Heart left ventricle (tissue), 16 donors: Measurements from ENCODE around the gene SNRNP40. TPM values are rescaled to one million over a fixed set of nuclear protein-coding genes. Genes with fewer than 3 reads are reported as not detected.

Source experiments
- ATAC-seq, 4 donors: fragments of 200-7000 bp; cut with Tn5 transposase; one replicate each; pipeline ENCODE4 v1.9.1; 2020 to 2022; ENCODE audit warnings: moderate library complexity in 4 of 4, mild to moderate bottlenecking in 3 of 4, moderate number of reproducible peaks in 1 of 4
- DNase-seq, 5 donors: peaks; one replicate each; pipeline ENCODE4 v3.0.0-alpha.2; 2020
- H3K27ac ChIP-seq, 12 donors: fragments of 200-600 bp; sonication (generic) in 4 of 12; one replicate each; pipeline versions ENCODE4 v1.5.0 to v1.8.0; 2016 to 2022; ENCODE audit warnings: mild to moderate bottlenecking in 2 of 12
- H3K27me3 ChIP-seq, 9 donors: fragments of 200-600 bp; sonication (generic) in 2 of 9; one replicate each; pipeline versions ENCODE4 v1.5.1 to v1.8.0; 2016 to 2022; ENCODE audit warnings: mild to moderate bottlenecking in 3 of 9
- H3K36me3 ChIP-seq, 9 donors: fragments of 200-600 bp; sonication (generic) in 2 of 9; one replicate each; pipeline versions ENCODE4 v1.5.0 to v1.8.0; 2018 to 2022; ENCODE audit warnings: mild to moderate bottlenecking in 2 of 9
- H3K4me1 ChIP-seq, 12 donors: fragments of 200-600 bp; sonication (generic) in 4 of 12; one replicate each; pipeline versions ENCODE4 v1.5.0 to v1.8.0; 2016 to 2022; ENCODE audit warnings: mild to moderate bottlenecking in 3 of 12
- H3K4me3 ChIP-seq, 12 donors: fragments of 200-600 bp; sonication (generic) in 4 of 12; one replicate each; pipeline versions ENCODE4 v1.5.0 to v1.8.0; 2017 to 2022; ENCODE audit warnings: mild to moderate bottlenecking in 9 of 12, moderate library complexity in 4 of 12
- H3K9me3 ChIP-seq, 12 donors: fragments of 200-600 bp; sonication (generic) in 4 of 12; one replicate each; pipeline versions ENCODE4 v1.5.0 to v1.8.0; 2016 to 2022; ENCODE audit warnings: mild to moderate bottlenecking in 1 of 12
- POLR2A ChIP-seq, 2 donors: fragments of 450-650 bp; IDR thresholded peaks; one replicate each; pipeline ENCODE4 v1.6.1; 2017; ENCODE audit warnings: antibody characterized with exemption in 2 of 2, mild to moderate bottlenecking in 2 of 2, moderate library complexity in 2 of 2
- WGBS, 4 donors: extraction: QIAGEN DNeasy Blood & Tissue Kit in 2 of 4; methylation state at CpG; one replicate each; pipeline versions ENCODE4 v1.1.5 to v1.1.7; 2013 to 2018; 5-methylcytosine and 5-hydroxymethylcytosine counted together
- intact Hi-C, 10 donors: fragments of 100-400 bp; cut with DNase I; formaldehyde crosslinking; loops; one replicate each; pipeline versions ENCODE4 v1.11.1 to v1.14.2; 2022
- polyA plus RNA-seq, 2 donors: library from polyadenylated mRNA; stranded (reverse); fragments of 200-250 nt; gene quantifications; one replicate each; pipeline ENCODE4 v1.2.3, GENCODE V29; 2013
- total RNA-seq, 9 donors: library from RNA; depleted of rRNA in 2 of 9; stranded (reverse); fragments of >200 nt in 2 of 9; fragmentation: NEBNext Ultra II Directional in 3 of 9; extraction: Animal tissue kit (Norgen Biotek cat#: 25700) in 3 of 9; gene quantifications; one replicate each; pipeline versions ENCODE4 v1.1.0 to v1.2.4, GENCODE V29; 2016 to 2023
- TF ChIP-seq, protein P1 (sequence below), 12 donors: fragments of 200-600 bp; sonication (generic) in 4 of 12; IDR thresholded peaks; one replicate each; pipeline versions ENCODE4 v1.5.0 to v1.8.0; 2018 to 2022; ENCODE audit warnings: antibody characterized with exemption in 12 of 12, mild to moderate bottlenecking in 5 of 12
- donor health status: ischemic (EF 13 %, LVEDD 7.1; RV severe dilation, severe dysfunction).
- donor health status: healthy with polysubstance abuse.
- donor health status: DM: no; HTN: yes; CAD: no.
- donor health status: DM: no; HTN: no; CAD: no.
- donor health status: ischemic (EF 25% LVEDD 6.9; RV normal size, moderate dysfunction).
- donor health status: ischemic (EF 25% LVEDD 5.7; RV mildly dilated, moderate dysfunction).
- donor health status: healthy.
- donor health status: DM: yes; HTN: yes; CAD: no.
- donor health status: ischemic (EF 35%, LVEDD 5.7; RV mildly dilated, moderate dysfunction).
- donor health status: nonischemic (EF 11% LVEDD 7.7; RV severe dilation, severe dysfunction).
- donor health status: DM: yes; HTN: yes; CAD: no.
- donor health status: PGD.
- donor health status: ischemic (EF 29% LVEDD 5.4; RV normal size, mild dysfunction).
- donor health status: nonischemic (EF 23%, LVEDD 6.1; RV moderate dilation, normal function).

The SNRNP40 gene
- total and polyA plus RNA-seq, 11 donors: 8.6 to 26.0 (median 17.6) TPM

DNA sequence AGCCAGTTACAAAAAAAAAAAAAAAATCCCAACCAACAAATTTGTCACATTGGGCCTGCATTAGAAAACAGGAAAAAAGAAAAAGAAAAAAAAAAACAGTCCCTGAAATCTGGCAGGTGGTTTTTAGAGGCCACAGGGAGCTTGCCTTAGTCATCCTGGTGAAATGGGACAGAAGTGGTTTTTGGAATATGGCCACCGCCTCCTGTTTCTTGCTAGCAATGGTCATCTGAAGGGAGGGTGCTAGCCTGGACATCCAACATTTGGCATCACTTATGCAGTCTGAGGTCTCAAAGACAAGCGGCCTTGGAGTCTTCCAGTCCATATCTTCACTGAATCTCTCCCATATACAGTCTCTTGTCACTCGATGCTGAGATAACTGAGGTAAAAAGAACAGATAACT is 36.8 kb downstream of the SNRNP40 start:
- H3K4me1 ChIP-seq: peaks cover 0 to 5% (median 0%) of the 10 kb centered on the region in 12 donors
- no peak overlapping the region for H3K4me3 ChIP-seq
- DNase-seq (no peak), ATAC-seq (no peak)
- no peaks in the 10 kb centered on the region for H3K9me3 ChIP-seq
- 69 to 98% (median 89%) methylated on average over 3 of the region's 3 CpGs for WGBS, 4 donors
- H3K27me3 ChIP-seq: no peaks in the 10 kb centered on the region
- intact Hi-C loops: no loop called here
- H3K36me3 ChIP-seq: peaks cover 0 to 84% (median 75%) of the 10 kb centered on the region in 9 donors
- no peak for TF ChIP-seq POLR2A (IDR thresholded peaks at IDR 0.05)
- TF ChIP-seq, protein P1, sequence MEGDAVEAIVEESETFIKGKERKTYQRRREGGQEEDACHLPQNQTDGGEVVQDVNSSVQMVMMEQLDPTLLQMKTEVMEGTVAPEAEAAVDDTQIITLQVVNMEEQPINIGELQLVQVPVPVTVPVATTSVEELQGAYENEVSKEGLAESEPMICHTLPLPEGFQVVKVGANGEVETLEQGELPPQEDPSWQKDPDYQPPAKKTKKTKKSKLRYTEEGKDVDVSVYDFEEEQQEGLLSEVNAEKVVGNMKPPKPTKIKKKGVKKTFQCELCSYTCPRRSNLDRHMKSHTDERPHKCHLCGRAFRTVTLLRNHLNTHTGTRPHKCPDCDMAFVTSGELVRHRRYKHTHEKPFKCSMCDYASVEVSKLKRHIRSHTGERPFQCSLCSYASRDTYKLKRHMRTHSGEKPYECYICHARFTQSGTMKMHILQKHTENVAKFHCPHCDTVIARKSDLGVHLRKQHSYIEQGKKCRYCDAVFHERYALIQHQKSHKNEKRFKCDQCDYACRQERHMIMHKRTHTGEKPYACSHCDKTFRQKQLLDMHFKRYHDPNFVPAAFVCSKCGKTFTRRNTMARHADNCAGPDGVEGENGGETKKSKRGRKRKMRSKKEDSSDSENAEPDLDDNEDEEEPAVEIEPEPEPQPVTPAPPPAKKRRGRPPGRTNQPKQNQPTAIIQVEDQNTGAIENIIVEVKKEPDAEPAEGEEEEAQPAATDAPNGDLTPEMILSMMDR (IDR thresholded peaks at IDR 0.05): no peak
- H3K27ac ChIP-seq: no peak overlapping the region

- Histone ChIP-seq H3K27ac (no peak overlapping the region), H3K4me1 (no peaks in the 10 kb centered on the region), H3K4me3 (no peak overlapping the region), H3K9me3 (no peaks in the 10 kb centered on the region), H3K27me3 (no peaks in the 10 kb centered on the region), H3K36me3 (peaks cover 0 to 73% (median 66%) of the 10 kb centered on the region in 9 donors)
- no peak for ATAC-seq
- TF ChIP-seq, protein P1 (IDR thresholded peaks at IDR 0.05): no peak
- TF ChIP-seq POLR2A (IDR thresholded peaks at IDR 0.05): no peak
- intact Hi-C loops: no loop called here
- 90 to 97% (median 93%) methylated on average over 1 of the region's 1 CpG for WGBS, 4 donors
- no peak for DNase-seq
Observed at GRCh38 chr1:31258581-31258980, 38.0 kb downstream of the SNRNP40 start.

- intact Hi-C loops: no loop called here
- ATAC-seq (no peak), DNase-seq (no peak)
- no peaks in the 10 kb centered on the region for H3K9me3 ChIP-seq
- TF ChIP-seq POLR2A (IDR thresholded peaks at IDR 0.05): no peak
- TF ChIP-seq, protein P1 (IDR thresholded peaks at IDR 0.05): no peak
- WGBS, 4 donors: 86 to 100% (median 91%) methylated on average over 1 of the region's 1 CpG
- no peak overlapping the region for H3K4me3 ChIP-seq
- no peaks in the 10 kb centered on the region for H3K4me1 ChIP-seq
- peaks cover 0 to 59% (median 54%) of the 10 kb centered on the region in 9 donors for H3K36me3 ChIP-seq
- H3K27me3 ChIP-seq: no peaks in the 10 kb centered on the region
- no peak overlapping the region for H3K27ac ChIP-seq
Observed at GRCh38 chr1:31257213-31257612, 39.4 kb downstream of the SNRNP40 start.

- WGBS, 4 donors: 77 to 80% (median 79%) methylated on average over 3 of the region's 3 CpGs
- Histone ChIP-seq H3K4me3 (no peak overlapping the region), H3K36me3 (no peaks in the 10 kb centered on the region), H3K27me3 (no peaks in the 10 kb centered on the region), H3K9me3 (no peaks in the 10 kb centered on the region), H3K4me1 (no peaks in the 10 kb centered on the region), H3K27ac (no peak overlapping the region)
- DNase-seq: no peak
- TF ChIP-seq, protein P1 (IDR thresholded peaks at IDR 0.05): no peak
- no peak for TF ChIP-seq POLR2A (IDR thresholded peaks at IDR 0.05)
- intact Hi-C loops: no loop called here
- ATAC-seq: no peak
Observed at GRCh38 chr1:31249854-31250253, 46.7 kb downstream of the SNRNP40 start.
